GM23338 (cell line): ENCODE measurements around the gene SETMAR. TPM values are rescaled to one million over a fixed set of nuclear protein-coding genes. Genes with fewer than 3 reads are reported as not detected.

Experiments used
- ATAC-seq: fragments of 200-7000 bp; cut with Tn5 transposase; 3 replicates; pipeline ENCODE4 v1.9.1; 2020
- DNase-seq: peaks from one replicate; pipeline ENCODE4 v3.0.0-alpha.2; 2015; ENCODE audit warnings: low spot score
- H2AFZ ChIP-seq: fragments of 200-600 bp; sonication (generic); 2 replicates; pipeline ENCODE4 v1.8.0; 2016; ENCODE audit warnings: antibody characterized with exemption, mild to moderate bottlenecking, moderate library complexity
- H3F3A ChIP-seq: fragments of 200-600 bp; sonication (generic); replicated peaks from 2 replicates; pipeline ENCODE4 v1.8.0; 2017; ENCODE audit warnings: antibody characterized with exemption, mixed run types, low read depth
- H3K27ac ChIP-seq: fragments of 200-600 bp; sonication (generic); 2 replicates; pipeline ENCODE4 v1.6.1; 2016; ENCODE audit warnings: low read depth
- H3K27me3 ChIP-seq: fragments of 200-600 bp; sonication (generic); 2 replicates; pipeline ENCODE4 v1.8.0; 2016; ENCODE audit warnings: mild to moderate bottlenecking, mixed run types, moderate library complexity; ENCODE audit not compliant: insufficient read depth
- H3K36me3 ChIP-seq: fragments of 200-600 bp; sonication (generic); 2 replicates; pipeline ENCODE4 v1.8.0; 2016; ENCODE audit warnings: mild to moderate bottlenecking; ENCODE audit not compliant: insufficient read depth
- H3K4me1 ChIP-seq: fragments of 200-600 bp; sonication (generic); 2 replicates; pipeline ENCODE4 v1.8.0; 2016; ENCODE audit warnings: mild to moderate bottlenecking, moderate library complexity; ENCODE audit not compliant: insufficient read depth
- H3K4me2 ChIP-seq: fragments of 200-600 bp; sonication (generic); 2 replicates; pipeline ENCODE4 v1.7.1; 2017; ENCODE audit warnings: mixed run types
- H3K4me3 ChIP-seq: fragments of 200-600 bp; sonication (generic); 2 replicates; pipeline ENCODE4 v1.6.1; 2016; ENCODE audit warnings: mixed run types
- H3K79me2 ChIP-seq: fragments of 200-600 bp; sonication (generic); replicated peaks from 2 replicates; pipeline ENCODE4 v1.8.0; 2017; ENCODE audit warnings: mild to moderate bottlenecking; ENCODE audit not compliant: insufficient read depth
- H3K9me2 ChIP-seq: fragments of 200-600 bp; sonication (generic); 2 replicates; pipeline ENCODE4 v1.8.0; 2017; ENCODE audit not compliant: insufficient read depth
- H4K20me1 ChIP-seq: fragments of 200-600 bp; sonication (generic); replicated peaks from 2 replicates; pipeline ENCODE4 v1.8.0; 2017; ENCODE audit warnings: mild to moderate bottlenecking; ENCODE audit not compliant: insufficient read depth
- H3K27ac Mint-ChIP-seq: 2 replicates; pipeline ENCODE4 v1.8.0; 2020; ENCODE audit warnings: inconsistent platforms, mild to moderate bottlenecking, moderate library complexity, mixed read lengths
- H3K27me3 Mint-ChIP-seq: 3 replicates; pipeline ENCODE4 v1.8.0; 2022; ENCODE audit warnings: low read depth, mild to moderate bottlenecking, moderate library complexity, mixed read lengths, inconsistent platforms; ENCODE audit not compliant: insufficient read depth, poor library complexity
- H3K36me3 Mint-ChIP-seq: 3 replicates; pipeline ENCODE4 v1.8.0; 2021; ENCODE audit warnings: low read depth, mild to moderate bottlenecking, inconsistent platforms, moderate library complexity, mixed read lengths
- H3K4me1 Mint-ChIP-seq: 3 replicates; pipeline ENCODE4 v1.8.0; 2020; ENCODE audit warnings: mild to moderate bottlenecking, inconsistent platforms, mixed read lengths
- H3K4me3 Mint-ChIP-seq: 3 replicates; pipeline ENCODE4 v1.8.0; 2021; ENCODE audit warnings: moderate library complexity, mild to moderate bottlenecking, inconsistent platforms, mixed read lengths
- H3K9me3 Mint-ChIP-seq: 3 replicates; pipeline ENCODE4 v1.8.0; 2020; ENCODE audit warnings: moderate library complexity, mild to moderate bottlenecking, inconsistent platforms, mixed read lengths
- CREB1 ChIP-seq: fragments of 250-450 bp; sonication (Bioruptor Pico); IDR thresholded peaks from 2 replicates; pipeline ENCODE4 v1.5.0; 2020; ENCODE audit warnings: low read depth, mild to moderate bottlenecking, moderate library complexity
- CTCF ChIP-seq, 2 experiments: fragments of 200-600 bp in 1 of 2; sonication (generic) in 1 of 2; conservative IDR thresholded peaks; 2 replicates each; pipeline versions ENCODE4 v1.5.1 to v1.6.1; 2016 to 2017; ENCODE audit warnings: antibody characterized with exemption in 2 of 2, low read depth in 2 of 2, mild to moderate bottlenecking in 2 of 2, moderate library complexity in 1 of 2
- EZH2 ChIP-seq: fragments of 200-600 bp; sonication (generic); IDR thresholded peaks from one replicate; pipeline ENCODE4 v1.8.0; 2017; ENCODE audit warnings: antibody characterized with exemption, mild to moderate bottlenecking, low read depth; ENCODE audit not compliant: unreplicated experiment
- EZH2phosphoT487 ChIP-seq: fragments of 200-600 bp; sonication (generic); IDR thresholded peaks from one replicate; pipeline ENCODE4 v1.8.1; 2018; ENCODE audit warnings: antibody characterized with exemption; ENCODE audit not compliant: unreplicated experiment
- JUNB ChIP-seq: IDR thresholded peaks from one replicate; pipeline ENCODE4 v1.6.1; 2016; ENCODE audit warnings: antibody characterized with exemption; ENCODE audit not compliant: unreplicated experiment
- NANOG ChIP-seq: IDR thresholded peaks from 2 replicates; pipeline ENCODE4 v1.6.1; 2016; ENCODE audit warnings: antibody characterized with exemption, borderline replicate concordance
- POLR2AphosphoS5 ChIP-seq: IDR thresholded peaks from 2 replicates; pipeline ENCODE4 v1.6.1; 2016; ENCODE audit warnings: antibody characterized with exemption, low read depth
- REST ChIP-seq: IDR thresholded peaks from one replicate; pipeline ENCODE4 v1.6.1; 2018; ENCODE audit warnings: antibody characterized with exemption; ENCODE audit not compliant: unreplicated experiment
- STAT1 ChIP-seq: IDR thresholded peaks from one replicate; pipeline ENCODE4 v1.6.1; 2016; ENCODE audit warnings: antibody characterized with exemption; ENCODE audit not compliant: unreplicated experiment
- ZNF114 ChIP-seq: fragments of 250-450 bp; sonication (Bioruptor Pico); IDR thresholded peaks from 2 replicates; pipeline ENCODE4 v1.5.0; 2020; ENCODE audit warnings: mild to moderate bottlenecking, moderate library complexity
- ZNF331 ChIP-seq: fragments of 250-450 bp; sonication (Bioruptor Pico); IDR thresholded peaks from 2 replicates; pipeline ENCODE4 v1.5.0; 2020; ENCODE audit warnings: low read depth, mild to moderate bottlenecking, moderate library complexity
- polyA plus RNA-seq: library from polyadenylated mRNA; unstranded; fragments of >200 nt; fragmentation: Nextera tagmentation; extraction: Ambion mirVana; gene quantifications from 2 replicates; pipeline ENCODE4 v1.2.1, GENCODE V29; 2016
- total RNA-seq: library from RNA; depleted of rRNA; stranded (reverse); fragments of >200 nt; shearing (Covaris generic); gene quantifications from 2 replicates; pipeline ENCODE4 v1.2.3, GENCODE V29; 2014
- TF ChIP-seq, protein P1 (sequence below): fragments of 250-450 bp; sonication (Bioruptor Pico); IDR thresholded peaks from 2 replicates; pipeline ENCODE4 v1.5.0; 2020; ENCODE audit warnings: mild to moderate bottlenecking, moderate library complexity
- TF ChIP-seq, protein P2 (sequence below): IDR thresholded peaks from 2 replicates; pipeline ENCODE4 v1.6.1; 2016; ENCODE audit warnings: antibody characterized with exemption

Gene SETMAR
- total and polyA plus RNA-seq, 2 experiments from 2014 or later = 11.2 to 19.8 TPM

GRCh38 chr3:4261406-4261805 lies 41.8 kb upstream of the SETMAR start:
- H3K4me2 ChIP-seq = no peak overlapping the region
- no peaks in the 10 kb centered on the region for H3K36me3 ChIP-seq
- Mint-ChIP-seq H3K4me1 (no peaks in the 10 kb centered on the region), H3K36me3 (no peaks in the 10 kb centered on the region; the same call in 2 of the 3 replicates), H3K27me3 (peaks cover 2% of the 10 kb centered on the region), H3K9me3 (peaks cover 48% of the 10 kb centered on the region), H3K4me3 (no peak overlapping the region), H3K27ac (no peak overlapping the region)
- H2AFZ ChIP-seq = no peak overlapping the region
- H3K9me2 ChIP-seq = no peaks in the 10 kb centered on the region
- H3F3A ChIP-seq = no peaks in the 10 kb centered on the region
- H4K20me1 ChIP-seq = no peaks in the 10 kb centered on the region
- DNase-seq (no peak), ATAC-seq (no peak)
- no peak overlapping the region for H3K27ac ChIP-seq
- H3K4me3 ChIP-seq = no peak overlapping the region
- TF ChIP-seq STAT1 = no peak
- TF ChIP-seq JUNB = no peak
- TF ChIP-seq ZNF331 (CRISPR knock-in tag) = no peak
- TF ChIP-seq NANOG = no peak
- TF ChIP-seq EZH2 = no peak
- no peak for TF ChIP-seq EZH2phosphoT487
- TF ChIP-seq POLR2AphosphoS5 = no peak
- TF ChIP-seq REST = no peak
- TF ChIP-seq, protein P1, sequence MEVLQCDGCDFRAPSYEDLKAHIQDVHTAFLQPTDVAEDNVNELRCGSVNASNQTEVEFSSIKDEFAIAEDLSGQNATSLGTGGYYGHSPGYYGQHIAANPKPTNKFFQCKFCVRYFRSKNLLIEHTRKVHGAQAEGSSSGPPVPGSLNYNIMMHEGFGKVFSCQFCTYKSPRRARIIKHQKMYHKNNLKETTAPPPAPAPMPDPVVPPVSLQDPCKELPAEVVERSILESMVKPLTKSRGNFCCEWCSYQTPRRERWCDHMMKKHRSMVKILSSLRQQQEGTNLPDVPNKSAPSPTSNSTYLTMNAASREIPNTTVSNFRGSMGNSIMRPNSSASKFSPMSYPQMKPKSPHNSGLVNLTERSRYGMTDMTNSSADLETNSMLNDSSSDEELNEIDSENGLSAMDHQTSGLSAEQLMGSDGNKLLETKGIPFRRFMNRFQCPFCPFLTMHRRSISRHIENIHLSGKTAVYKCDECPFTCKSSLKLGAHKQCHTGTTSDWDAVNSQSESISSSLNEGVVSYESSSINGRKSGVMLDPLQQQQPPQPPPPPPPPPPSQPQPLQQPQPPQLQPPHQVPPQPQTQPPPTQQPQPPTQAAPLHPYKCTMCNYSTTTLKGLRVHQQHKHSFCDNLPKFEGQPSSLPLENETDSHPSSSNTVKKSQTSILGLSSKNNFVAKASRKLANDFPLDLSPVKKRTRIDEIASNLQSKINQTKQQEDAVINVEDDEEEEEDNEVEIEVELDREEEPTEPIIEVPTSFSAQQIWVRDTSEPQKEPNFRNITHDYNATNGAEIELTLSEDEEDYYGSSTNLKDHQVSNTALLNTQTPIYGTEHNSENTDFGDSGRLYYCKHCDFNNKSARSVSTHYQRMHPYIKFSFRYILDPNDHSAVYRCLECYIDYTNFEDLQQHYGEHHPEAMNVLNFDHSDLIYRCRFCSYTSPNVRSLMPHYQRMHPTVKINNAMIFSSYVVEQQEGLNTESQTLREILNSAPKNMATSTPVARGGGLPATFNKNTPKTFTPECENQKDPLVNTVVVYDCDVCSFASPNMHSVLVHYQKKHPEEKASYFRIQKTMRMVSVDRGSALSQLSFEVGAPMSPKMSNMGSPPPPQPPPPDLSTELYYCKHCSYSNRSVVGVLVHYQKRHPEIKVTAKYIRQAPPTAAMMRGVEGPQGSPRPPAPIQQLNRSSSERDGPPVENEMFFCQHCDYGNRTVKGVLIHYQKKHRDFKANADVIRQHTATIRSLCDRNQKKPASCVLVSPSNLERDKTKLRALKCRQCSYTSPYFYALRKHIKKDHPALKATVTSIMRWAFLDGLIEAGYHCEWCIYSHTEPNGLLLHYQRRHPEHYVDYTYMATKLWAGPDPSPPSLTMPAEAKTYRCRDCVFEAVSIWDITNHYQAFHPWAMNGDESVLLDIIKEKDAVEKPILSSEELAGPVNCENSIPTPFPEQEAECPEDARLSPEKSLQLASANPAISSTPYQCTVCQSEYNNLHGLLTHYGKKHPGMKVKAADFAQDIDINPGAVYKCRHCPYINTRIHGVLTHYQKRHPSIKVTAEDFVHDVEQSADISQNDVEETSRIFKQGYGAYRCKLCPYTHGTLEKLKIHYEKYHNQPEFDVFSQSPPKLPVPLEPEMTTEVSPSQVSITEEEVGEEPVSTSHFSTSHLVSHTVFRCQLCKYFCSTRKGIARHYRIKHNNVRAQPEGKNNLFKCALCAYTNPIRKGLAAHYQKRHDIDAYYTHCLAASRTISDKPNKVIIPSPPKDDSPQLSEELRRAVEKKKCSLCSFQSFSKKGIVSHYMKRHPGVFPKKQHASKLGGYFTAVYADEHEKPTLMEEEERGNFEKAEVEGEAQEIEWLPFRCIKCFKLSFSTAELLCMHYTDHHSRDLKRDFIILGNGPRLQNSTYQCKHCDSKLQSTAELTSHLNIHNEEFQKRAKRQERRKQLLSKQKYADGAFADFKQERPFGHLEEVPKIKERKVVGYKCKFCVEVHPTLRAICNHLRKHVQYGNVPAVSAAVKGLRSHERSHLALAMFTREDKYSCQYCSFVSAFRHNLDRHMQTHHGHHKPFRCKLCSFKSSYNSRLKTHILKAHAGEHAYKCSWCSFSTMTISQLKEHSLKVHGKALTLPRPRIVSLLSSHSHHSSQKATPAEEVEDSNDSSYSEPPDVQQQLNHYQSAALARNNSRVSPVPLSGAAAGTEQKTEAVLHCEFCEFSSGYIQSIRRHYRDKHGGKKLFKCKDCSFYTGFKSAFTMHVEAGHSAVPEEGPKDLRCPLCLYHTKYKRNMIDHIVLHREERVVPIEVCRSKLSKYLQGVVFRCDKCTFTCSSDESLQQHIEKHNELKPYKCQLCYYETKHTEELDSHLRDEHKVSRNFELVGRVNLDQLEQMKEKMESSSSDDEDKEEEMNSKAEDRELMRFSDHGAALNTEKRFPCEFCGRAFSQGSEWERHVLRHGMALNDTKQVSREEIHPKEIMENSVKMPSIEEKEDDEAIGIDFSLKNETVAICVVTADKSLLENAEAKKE (CRISPR knock-in tag) = no peak
- TF ChIP-seq ZNF114 = no peak
- TF ChIP-seq, protein P2, sequence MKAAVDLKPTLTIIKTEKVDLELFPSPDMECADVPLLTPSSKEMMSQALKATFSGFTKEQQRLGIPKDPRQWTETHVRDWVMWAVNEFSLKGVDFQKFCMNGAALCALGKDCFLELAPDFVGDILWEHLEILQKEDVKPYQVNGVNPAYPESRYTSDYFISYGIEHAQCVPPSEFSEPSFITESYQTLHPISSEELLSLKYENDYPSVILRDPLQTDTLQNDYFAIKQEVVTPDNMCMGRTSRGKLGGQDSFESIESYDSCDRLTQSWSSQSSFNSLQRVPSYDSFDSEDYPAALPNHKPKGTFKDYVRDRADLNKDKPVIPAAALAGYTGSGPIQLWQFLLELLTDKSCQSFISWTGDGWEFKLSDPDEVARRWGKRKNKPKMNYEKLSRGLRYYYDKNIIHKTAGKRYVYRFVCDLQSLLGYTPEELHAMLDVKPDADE = no peak
- no peak for TF ChIP-seq CREB1 (CRISPR knock-in tag)
- no peak for TF ChIP-seq CTCF (conservative IDR thresholded peaks at IDR 0.05; ENCODE audit: low read depth in 2 of 2)
- no peaks in the 10 kb centered on the region for H3K27me3 ChIP-seq
- no peaks in the 10 kb centered on the region for H3K79me2 ChIP-seq
- no peaks in the 10 kb centered on the region for H3K4me1 ChIP-seq
